K562 (cell line): ENCODE measurements around the gene SLC40A1. TPM values are rescaled to one million over a fixed set of nuclear protein-coding genes. Genes with fewer than 3 reads are reported as not detected.
A peak's percentile ranks its signal among the peaks of the same experiment; 100 is the strongest.

Experiments
- CREB1 ChIP-seq, 2 experiments: sonication (generic) in 1 of 2; formaldehyde crosslinking in 1 of 2; IDR thresholded peaks; 2 replicates each; pipeline versions ENCODE4 v1.6.1 to v1.8.0; 2012 to 2022; ENCODE audit warnings: inconsistent platforms in 1 of 2, mild to moderate bottlenecking in 1 of 2, missing genetic modification reagents in 1 of 2, moderate library complexity in 1 of 2
- EGR1 ChIP-seq: fragments of 450-650 bp; conservative IDR thresholded peaks from 2 replicates; pipeline ENCODE4 v1.6.1; 2017; ENCODE audit warnings: mild to moderate bottlenecking
- ESRRA ChIP-seq: fragments of 450-650 bp; IDR thresholded peaks from 2 replicates; pipeline ENCODE4 v1.6.1; 2014; ENCODE audit warnings: low read depth, mild to moderate bottlenecking, moderate library complexity, borderline replicate concordance
- MTA2 ChIP-seq: fragments of 450-650 bp; IDR thresholded peaks from 2 replicates; pipeline ENCODE4 v1.6.1; 2016; ENCODE audit warnings: low read depth
- SOX6 ChIP-seq: fragments of 450-650 bp; IDR thresholded peaks from 2 replicates; pipeline ENCODE4 v1.6.1; 2014; ENCODE audit warnings: mild to moderate bottlenecking
- SREBF2 ChIP-seq: sonication (generic); formaldehyde crosslinking; IDR thresholded peaks from 2 replicates; pipeline ENCODE4 v1.4.0; 2020; ENCODE audit warnings: mild to moderate bottlenecking, missing genetic modification reagents
- TAF7 ChIP-seq: fragments of 450-650 bp; IDR thresholded peaks from 2 replicates; pipeline ENCODE4 v1.6.1; 2016; ENCODE audit warnings: missing genetic modification characterization, missing compliant biosample characterization
- U2AF2 ChIP-seq: fragments of 200-400 bp; formaldehyde crosslinking; optimal IDR thresholded peaks from 2 replicates; pipeline ENCODE3; 2017; ENCODE audit warnings: low read depth, mild to moderate bottlenecking, low read length
- ZBED1 ChIP-seq: IDR thresholded peaks from 2 replicates; pipeline ENCODE4 v1.6.1; 2014
- ZNF766 ChIP-seq: fragments of 200-800 bp; sonication (Bioruptor generic); conservative IDR thresholded peaks from 2 replicates; pipeline ENCODE4 v1.6.1; 2016; ENCODE audit warnings: missing genetic modification characterization, missing compliant biosample characterization
- polyA plus RNA-seq, 8 experiments: library from polyadenylated mRNA; depleted of rRNA in 4 of 8; stranded (reverse) in 5 of 8; unstranded in 3 of 8; fragments of >200 nt; fragmentation: Nextera tagmentation in 2 of 8; fragmentation: Illumina TruSeq in 1 of 8; extraction: Ambion mirVana in 2 of 8; extraction: Trizol in 1 of 8; gene quantifications; 2 replicates each; pipeline versions ENCODE4 v1.2.1 to v1.2.3, GENCODE V29; 2011 to 2014; ENCODE audit warnings: inconsistent platforms in 1 of 8, missing spikeins in 1 of 8
- total RNA-seq, 7 experiments: library from RNA; depleted of rRNA in 6 of 7; stranded (reverse); fragments of >200 nt in 6 of 7; fragmentation: Illumina TruSeq in 2 of 7; extraction: Trizol in 2 of 7; gene quantifications; 2 replicates each; pipeline versions ENCODE4 v1.2.1 to v1.2.3, GENCODE V29; 2011 to 2021; ENCODE audit warnings: low replicate concordance in 1 of 7
- TF ChIP-seq, protein P1 (sequence below): sonication (generic); formaldehyde crosslinking; IDR thresholded peaks from 2 replicates; pipeline ENCODE4 v1.8.0; 2023; ENCODE audit warnings: missing genetic modification reagents, mild to moderate bottlenecking, borderline replicate concordance
- TF ChIP-seq, protein P2 (sequence below): sonication (generic); formaldehyde crosslinking; IDR thresholded peaks from 2 replicates; pipeline ENCODE4 v1.8.0; 2022; ENCODE audit warnings: mild to moderate bottlenecking, missing genetic modification reagents
- TF ChIP-seq, protein P3 (sequence below), 2 experiments: fragments of 450-650 bp in 1 of 2; sonication (generic) in 1 of 2; formaldehyde crosslinking in 1 of 2; IDR thresholded peaks in 1 of 2; conservative IDR thresholded peaks in 1 of 2; 2 replicates each; pipeline versions ENCODE4 v1.6.1 to v1.8.1; 2016 to 2023; ENCODE audit warnings: mild to moderate bottlenecking in 2 of 2, moderate library complexity in 2 of 2, inconsistent platforms in 1 of 2, missing genetic modification reagents in 1 of 2
- TF ChIP-seq, protein P4 (sequence below), 2 experiments: fragments of 200-800 bp in 1 of 2; sonication (Bioruptor generic) in 1 of 2; sonication (generic) in 1 of 2; formaldehyde crosslinking in 1 of 2; IDR thresholded peaks in 1 of 2; conservative IDR thresholded peaks in 1 of 2; 2 replicates each; pipeline versions ENCODE4 v1.5.0 to v1.6.1; 2016 to 2020; ENCODE audit warnings: missing compliant biosample characterization in 1 of 2, missing genetic modification characterization in 1 of 2, missing genetic modification reagents in 1 of 2

The SLC40A1 gene
- total and polyA plus RNA-seq, 9 of the 15 experiments (the other 6 are each of a cell fraction or from before 2014, with no cell fraction given) = 42.2 to 95.9 (median 54.9) TPM

DNA sequence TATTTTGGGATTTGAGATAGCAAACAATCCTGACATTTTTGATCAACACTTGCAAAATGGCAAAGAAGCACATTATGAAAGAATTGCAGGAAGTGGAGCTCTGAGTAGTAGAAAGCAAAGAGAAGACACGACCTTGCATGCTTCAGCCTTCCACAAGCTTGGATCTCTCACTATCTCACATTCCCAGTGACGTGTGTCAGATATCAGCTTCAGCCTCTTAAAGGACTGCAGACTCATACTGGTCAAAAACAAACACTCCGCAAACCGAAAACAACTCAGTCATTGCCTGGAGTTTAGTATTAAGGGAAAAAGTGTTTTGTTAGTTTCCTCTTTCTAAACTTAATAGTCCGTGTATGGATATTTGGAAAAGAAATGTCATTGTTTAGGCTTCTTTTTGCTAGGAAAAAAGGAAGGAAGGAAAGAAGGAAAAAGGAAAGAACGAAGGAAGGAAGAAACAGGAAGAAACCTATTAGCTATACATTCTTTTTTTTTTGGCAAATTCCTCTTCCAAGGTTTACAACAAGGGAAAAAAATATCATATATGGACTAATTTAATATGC is 32.6 kb upstream of the SLC40A1 start (continued):
- TF ChIP-seq, protein P1, sequence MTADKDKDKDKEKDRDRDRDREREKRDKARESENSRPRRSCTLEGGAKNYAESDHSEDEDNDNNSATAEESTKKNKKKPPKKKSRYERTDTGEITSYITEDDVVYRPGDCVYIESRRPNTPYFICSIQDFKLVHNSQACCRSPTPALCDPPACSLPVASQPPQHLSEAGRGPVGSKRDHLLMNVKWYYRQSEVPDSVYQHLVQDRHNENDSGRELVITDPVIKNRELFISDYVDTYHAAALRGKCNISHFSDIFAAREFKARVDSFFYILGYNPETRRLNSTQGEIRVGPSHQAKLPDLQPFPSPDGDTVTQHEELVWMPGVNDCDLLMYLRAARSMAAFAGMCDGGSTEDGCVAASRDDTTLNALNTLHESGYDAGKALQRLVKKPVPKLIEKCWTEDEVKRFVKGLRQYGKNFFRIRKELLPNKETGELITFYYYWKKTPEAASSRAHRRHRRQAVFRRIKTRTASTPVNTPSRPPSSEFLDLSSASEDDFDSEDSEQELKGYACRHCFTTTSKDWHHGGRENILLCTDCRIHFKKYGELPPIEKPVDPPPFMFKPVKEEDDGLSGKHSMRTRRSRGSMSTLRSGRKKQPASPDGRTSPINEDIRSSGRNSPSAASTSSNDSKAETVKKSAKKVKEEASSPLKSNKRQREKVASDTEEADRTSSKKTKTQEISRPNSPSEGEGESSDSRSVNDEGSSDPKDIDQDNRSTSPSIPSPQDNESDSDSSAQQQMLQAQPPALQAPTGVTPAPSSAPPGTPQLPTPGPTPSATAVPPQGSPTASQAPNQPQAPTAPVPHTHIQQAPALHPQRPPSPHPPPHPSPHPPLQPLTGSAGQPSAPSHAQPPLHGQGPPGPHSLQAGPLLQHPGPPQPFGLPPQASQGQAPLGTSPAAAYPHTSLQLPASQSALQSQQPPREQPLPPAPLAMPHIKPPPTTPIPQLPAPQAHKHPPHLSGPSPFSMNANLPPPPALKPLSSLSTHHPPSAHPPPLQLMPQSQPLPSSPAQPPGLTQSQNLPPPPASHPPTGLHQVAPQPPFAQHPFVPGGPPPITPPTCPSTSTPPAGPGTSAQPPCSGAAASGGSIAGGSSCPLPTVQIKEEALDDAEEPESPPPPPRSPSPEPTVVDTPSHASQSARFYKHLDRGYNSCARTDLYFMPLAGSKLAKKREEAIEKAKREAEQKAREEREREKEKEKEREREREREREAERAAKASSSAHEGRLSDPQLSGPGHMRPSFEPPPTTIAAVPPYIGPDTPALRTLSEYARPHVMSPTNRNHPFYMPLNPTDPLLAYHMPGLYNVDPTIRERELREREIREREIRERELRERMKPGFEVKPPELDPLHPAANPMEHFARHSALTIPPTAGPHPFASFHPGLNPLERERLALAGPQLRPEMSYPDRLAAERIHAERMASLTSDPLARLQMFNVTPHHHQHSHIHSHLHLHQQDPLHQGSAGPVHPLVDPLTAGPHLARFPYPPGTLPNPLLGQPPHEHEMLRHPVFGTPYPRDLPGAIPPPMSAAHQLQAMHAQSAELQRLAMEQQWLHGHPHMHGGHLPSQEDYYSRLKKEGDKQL = no peak
- TF ChIP-seq MTA2 = peak; percentile 52; the same call in 1 of the 2 replicates
- 0 out of 2 replicates have a peak, but pooled peaks have one; percentile 35 for TF ChIP-seq ESRRA
- TF ChIP-seq CREB1 (IDR thresholded peaks at IDR 0.05) = peak; percentile 68
- TF ChIP-seq CREB1 (CRISPR knock-in tag; IDR thresholded peaks at IDR 0.05) = no peak; the same call in 1 of the 2 replicates
- TF ChIP-seq U2AF2 = no peak
- no peak for TF ChIP-seq TAF7 (tag)
- no peak for TF ChIP-seq ZBED1
- TF ChIP-seq EGR1 = no peak
- TF ChIP-seq, protein P2, sequence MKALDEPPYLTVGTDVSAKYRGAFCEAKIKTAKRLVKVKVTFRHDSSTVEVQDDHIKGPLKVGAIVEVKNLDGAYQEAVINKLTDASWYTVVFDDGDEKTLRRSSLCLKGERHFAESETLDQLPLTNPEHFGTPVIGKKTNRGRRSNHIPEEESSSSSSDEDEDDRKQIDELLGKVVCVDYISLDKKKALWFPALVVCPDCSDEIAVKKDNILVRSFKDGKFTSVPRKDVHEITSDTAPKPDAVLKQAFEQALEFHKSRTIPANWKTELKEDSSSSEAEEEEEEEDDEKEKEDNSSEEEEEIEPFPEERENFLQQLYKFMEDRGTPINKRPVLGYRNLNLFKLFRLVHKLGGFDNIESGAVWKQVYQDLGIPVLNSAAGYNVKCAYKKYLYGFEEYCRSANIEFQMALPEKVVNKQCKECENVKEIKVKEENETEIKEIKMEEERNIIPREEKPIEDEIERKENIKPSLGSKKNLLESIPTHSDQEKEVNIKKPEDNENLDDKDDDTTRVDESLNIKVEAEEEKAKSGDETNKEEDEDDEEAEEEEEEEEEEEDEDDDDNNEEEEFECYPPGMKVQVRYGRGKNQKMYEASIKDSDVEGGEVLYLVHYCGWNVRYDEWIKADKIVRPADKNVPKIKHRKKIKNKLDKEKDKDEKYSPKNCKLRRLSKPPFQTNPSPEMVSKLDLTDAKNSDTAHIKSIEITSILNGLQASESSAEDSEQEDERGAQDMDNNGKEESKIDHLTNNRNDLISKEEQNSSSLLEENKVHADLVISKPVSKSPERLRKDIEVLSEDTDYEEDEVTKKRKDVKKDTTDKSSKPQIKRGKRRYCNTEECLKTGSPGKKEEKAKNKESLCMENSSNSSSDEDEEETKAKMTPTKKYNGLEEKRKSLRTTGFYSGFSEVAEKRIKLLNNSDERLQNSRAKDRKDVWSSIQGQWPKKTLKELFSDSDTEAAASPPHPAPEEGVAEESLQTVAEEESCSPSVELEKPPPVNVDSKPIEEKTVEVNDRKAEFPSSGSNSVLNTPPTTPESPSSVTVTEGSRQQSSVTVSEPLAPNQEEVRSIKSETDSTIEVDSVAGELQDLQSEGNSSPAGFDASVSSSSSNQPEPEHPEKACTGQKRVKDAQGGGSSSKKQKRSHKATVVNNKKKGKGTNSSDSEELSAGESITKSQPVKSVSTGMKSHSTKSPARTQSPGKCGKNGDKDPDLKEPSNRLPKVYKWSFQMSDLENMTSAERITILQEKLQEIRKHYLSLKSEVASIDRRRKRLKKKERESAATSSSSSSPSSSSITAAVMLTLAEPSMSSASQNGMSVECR (CRISPR knock-in tag) = no peak
- TF ChIP-seq, protein P3, sequence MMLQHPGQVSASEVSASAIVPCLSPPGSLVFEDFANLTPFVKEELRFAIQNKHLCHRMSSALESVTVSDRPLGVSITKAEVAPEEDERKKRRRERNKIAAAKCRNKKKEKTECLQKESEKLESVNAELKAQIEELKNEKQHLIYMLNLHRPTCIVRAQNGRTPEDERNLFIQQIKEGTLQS (IDR thresholded peaks at IDR 0.05) = peak; percentile 42; the same call in 1 of the 2 replicates
- TF ChIP-seq, protein P3 (CRISPR knock-in tag; conservative IDR thresholded peaks at IDR 0.05) = no peak
- peak; percentile 58 for TF ChIP-seq SOX6
- TF ChIP-seq, protein P4, sequence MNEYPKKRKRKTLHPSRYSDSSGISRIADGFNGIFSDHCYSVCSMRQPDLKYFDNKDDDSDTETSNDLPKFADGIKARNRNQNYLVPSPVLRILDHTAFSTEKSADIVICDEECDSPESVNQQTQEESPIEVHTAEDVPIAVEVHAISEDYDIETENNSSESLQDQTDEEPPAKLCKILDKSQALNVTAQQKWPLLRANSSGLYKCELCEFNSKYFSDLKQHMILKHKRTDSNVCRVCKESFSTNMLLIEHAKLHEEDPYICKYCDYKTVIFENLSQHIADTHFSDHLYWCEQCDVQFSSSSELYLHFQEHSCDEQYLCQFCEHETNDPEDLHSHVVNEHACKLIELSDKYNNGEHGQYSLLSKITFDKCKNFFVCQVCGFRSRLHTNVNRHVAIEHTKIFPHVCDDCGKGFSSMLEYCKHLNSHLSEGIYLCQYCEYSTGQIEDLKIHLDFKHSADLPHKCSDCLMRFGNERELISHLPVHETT (CRISPR knock-in tag; conservative IDR thresholded peaks at IDR 0.05 in 1 of 2, IDR thresholded peaks at IDR 0.05 in 1 of 2) = peak in 1 of 2 experiments; percentile 28; a peak in 1 of 4 replicates
- TF ChIP-seq SREBF2 (CRISPR knock-in tag) = no peak
- peak; percentile 60 for TF ChIP-seq ZNF766
